ENCODE measurements around the gene DEPDC5. TPM values are rescaled to one million over a fixed set of nuclear protein-coding genes. Genes with fewer than 3 reads are reported as not detected.

The DEPDC5 gene
- total RNA-seq, 1 donor from 2014 or later, result 28.7 TPM

- intact Hi-C loops (cut with DNase I), result no loop called here
- no peaks in the 10 kb centered on the region for H3K9me3 ChIP-seq
- H3K36me3 ChIP-seq, result peaks cover 0 to 35% of the 10 kb centered on the region in 2 donors
- no peak overlapping the region for H3K4me3 ChIP-seq
- no peak for DNase-seq (ENCODE audit: extremely low spot score in 2 of 2)
- no peaks in the 10 kb centered on the region for H3K4me1 ChIP-seq
- TF ChIP-seq POLR2AphosphoS5 (IDR thresholded peaks at IDR 0.05; ENCODE audit: insufficient read depth in 1 of 2, low read depth in 1 of 2), result no peak
- H3K27ac ChIP-seq, result no peak overlapping the region
- H3K27me3 ChIP-seq, result no peaks in the 10 kb centered on the region
These were observed 141.7 kb downstream of the DEPDC5 start for GRCh38 chr22:31895411-31896123.

GRCh38 chr22:31896472-31896871, 142.7 kb downstream of the DEPDC5 start:
- no peak for DNase-seq (ENCODE audit: extremely low spot score in 2 of 2)
- no peak for TF ChIP-seq CTCF (IDR thresholded peaks at IDR 0.05)
- Histone ChIP-seq H3K27me3 (no peaks in the 10 kb centered on the region), H3K9me3 (no peaks in the 10 kb centered on the region), H3K36me3 (peaks cover 0 to 37% of the 10 kb centered on the region in 2 donors), H3K4me1 (no peaks in the 10 kb centered on the region), H3K4me3 (no peak overlapping the region), H3K27ac (no peak overlapping the region)
- intact Hi-C loops (cut with DNase I), result no loop called here

GRCh38 chr22:31897842-31898805, 144.3 kb downstream of the DEPDC5 start:
- TF ChIP-seq CTCF (IDR thresholded peaks at IDR 0.05) (no peak), POLR2A (IDR thresholded peaks at IDR 0.05) (no peak), POLR2AphosphoS5 (IDR thresholded peaks at IDR 0.05; ENCODE audit: insufficient read depth in 1 of 2, low read depth in 1 of 2) (no peak)
- intact Hi-C loops (cut with DNase I), result no loop called here

GRCh38 chr22:31898926-31899325, 145.1 kb downstream of the DEPDC5 start:
- intact Hi-C loops (cut with DNase I), result no loop called here
- TF ChIP-seq CTCF (IDR thresholded peaks at IDR 0.05), result no peak
- TF ChIP-seq POLR2A (IDR thresholded peaks at IDR 0.05), result no peak
- TF ChIP-seq POLR2AphosphoS5 (IDR thresholded peaks at IDR 0.05; ENCODE audit: insufficient read depth in 1 of 2, low read depth in 1 of 2), result no peak
- Histone ChIP-seq H3K4me3 (no peak overlapping the region), H3K9me3 (no peaks in the 10 kb centered on the region), H3K27ac (no peak overlapping the region), H3K36me3 (peaks cover 0 to 35% of the 10 kb centered on the region in 2 donors), H3K4me1 (no peaks in the 10 kb centered on the region), H3K27me3 (no peaks in the 10 kb centered on the region)
- DNase-seq (ENCODE audit: extremely low spot score in 2 of 2), result no peak

More at GRCh38 chr22:31897842-31898805, 144.3 kb downstream of the DEPDC5 start:
- Histone ChIP-seq H3K9me3 (no peaks in the 10 kb centered on the region), H3K36me3 (peaks cover 0 to 42% of the 10 kb centered on the region in 2 donors), H3K4me3 (no peak overlapping the region), H3K27me3 (no peaks in the 10 kb centered on the region), H3K27ac (no peak overlapping the region), H3K4me1 (no peaks in the 10 kb centered on the region)
- no peak for DNase-seq (ENCODE audit: extremely low spot score in 2 of 2)

- intact Hi-C loops (cut with DNase I), result no loop called here
- TF ChIP-seq POLR2AphosphoS5 (IDR thresholded peaks at IDR 0.05; ENCODE audit: insufficient read depth in 1 of 2, low read depth in 1 of 2), result no peak
- no peak for TF ChIP-seq POLR2A (IDR thresholded peaks at IDR 0.05)
- no peak for TF ChIP-seq CTCF (IDR thresholded peaks at IDR 0.05)
These were observed 145.8 kb downstream of the DEPDC5 start for GRCh38 chr22:31899669-31900068.

More at GRCh38 chr22:31899669-31900068, 145.8 kb downstream of the DEPDC5 start:
- Histone ChIP-seq H3K4me1 (no peaks in the 10 kb centered on the region), H3K27ac (no peak overlapping the region), H3K9me3 (no peaks in the 10 kb centered on the region), H3K27me3 (no peaks in the 10 kb centered on the region), H3K4me3 (no peak overlapping the region), H3K36me3 (peaks cover 0 to 41% of the 10 kb centered on the region in 2 donors)
- DNase-seq (ENCODE audit: extremely low spot score in 2 of 2), result no peak

Data from vagina (tissue), 2 donors.